DMS153 treated with DMSO at 0.1 percent for 48 hours (cell line): ENCODE measurements around the gene ADGRV1.
"Not testable (repeated sequence)": the region's sequence is repeated elsewhere in the genome, so short reads cannot be mapped to it uniquely, and the experiment has no call there.

Experiments used
- DNase-seq: peaks from one replicate; lab custom pipeline; 2025; ENCODE audit not compliant: unreplicated experiment; lab: John Stamatoyannopoulos, UW

ADGRV1 gene

GRCh38 chr5:90894866-90895420 is 336.3 kb downstream of the ADGRV1 start:
- no peak for DNase-seq

- no peak for DNase-seq
Measured at GRCh38 chr5:90897618-90898017, 339.0 kb downstream of the ADGRV1 start.

- no peak for DNase-seq
Measured at GRCh38 chr5:90898326-90899013, 339.9 kb downstream of the ADGRV1 start.

GRCh38 chr5:90899014-90899604 is 340.5 kb downstream of the ADGRV1 start:
- DNase-seq = no peak

GRCh38 chr5:90901261-90901660 is 342.7 kb downstream of the ADGRV1 start:
- no peak for DNase-seq

GRCh38 chr5:90902170-90902569 is 343.6 kb downstream of the ADGRV1 start:
- no peak for DNase-seq

- no peak for DNase-seq
Measured at GRCh38 chr5:90902651-90903386, 344.2 kb downstream of the ADGRV1 start.

GRCh38 chr5:90909101-90909503 is 350.5 kb downstream of the ADGRV1 start:
- no peak for DNase-seq

- no peak for DNase-seq
Measured at GRCh38 chr5:90909940-90910339, 351.3 kb downstream of the ADGRV1 start.

GRCh38 chr5:90911169-90911568 is 352.6 kb downstream of the ADGRV1 start:
- DNase-seq = no peak

- DNase-seq = no peak
Measured at GRCh38 chr5:90912476-90912875, 353.9 kb downstream of the ADGRV1 start.

- DNase-seq = no peak
Measured at GRCh38 chr5:90915393-90915792, 356.8 kb downstream of the ADGRV1 start.

- DNase-seq = no peak
Measured at GRCh38 chr5:90916947-90917800, 358.6 kb downstream of the ADGRV1 start.

- no peak for DNase-seq
Measured at GRCh38 chr5:90917928-90918668, 359.5 kb downstream of the ADGRV1 start.

GRCh38 chr5:90921418-90921973 is 362.9 kb downstream of the ADGRV1 start:
- DNase-seq = no peak

GRCh38 chr5:90924222-90924621 is 365.6 kb downstream of the ADGRV1 start:
- DNase-seq = not testable (repeated sequence)

GRCh38 chr5:90929013-90929839 is 370.6 kb downstream of the ADGRV1 start:
- not testable (repeated sequence) for DNase-seq

GRCh38 chr5:90930062-90930461 is 371.5 kb downstream of the ADGRV1 start:
- DNase-seq = no peak
